WERI-Rb-1 (cell line): ENCODE data around the gene UNC5C.

ENCODE experiments used
- DNase-seq: peaks from one replicate; pipeline ENCODE4 v3.0.0-alpha.2; 2020
- H3K27ac ChIP-seq: fragments of 250-450 bp; sonication (Bioruptor Pico); 2 replicates; pipeline ENCODE4 v1.5.1; 2020; ENCODE audit warnings: mild to moderate bottlenecking, moderate library complexity
- H3K27me3 ChIP-seq: fragments of 250-450 bp; sonication (Bioruptor Pico); 2 replicates; pipeline ENCODE4 v1.5.1; 2021; ENCODE audit warnings: mild to moderate bottlenecking, low read depth, moderate library complexity; ENCODE audit not compliant: insufficient read depth, severe bottlenecking
- H3K36me3 ChIP-seq: fragments of 250-450 bp; sonication (Bioruptor Pico); 2 replicates; pipeline ENCODE4 v1.5.1; 2020; ENCODE audit warnings: mild to moderate bottlenecking, moderate library complexity
- H3K4me3 ChIP-seq: 2 replicates; pipeline ENCODE4 v1.5.1; 2011; ENCODE audit warnings: low read depth, mild to moderate bottlenecking, control low read depth, low read length
- H3K9me3 ChIP-seq: fragments of 250-450 bp; sonication (Bioruptor Pico); 2 replicates; pipeline ENCODE4 v1.5.1; 2021; ENCODE audit warnings: mild to moderate bottlenecking, moderate library complexity; ENCODE audit not compliant: severe bottlenecking
- TF ChIP-seq, protein P1 (sequence below): IDR thresholded peaks from 2 replicates; pipeline ENCODE4 v1.5.1; 2011; ENCODE audit warnings: low read depth, mild to moderate bottlenecking, control low read depth, inconsistent platforms, low read length

Gene UNC5C

DNA sequence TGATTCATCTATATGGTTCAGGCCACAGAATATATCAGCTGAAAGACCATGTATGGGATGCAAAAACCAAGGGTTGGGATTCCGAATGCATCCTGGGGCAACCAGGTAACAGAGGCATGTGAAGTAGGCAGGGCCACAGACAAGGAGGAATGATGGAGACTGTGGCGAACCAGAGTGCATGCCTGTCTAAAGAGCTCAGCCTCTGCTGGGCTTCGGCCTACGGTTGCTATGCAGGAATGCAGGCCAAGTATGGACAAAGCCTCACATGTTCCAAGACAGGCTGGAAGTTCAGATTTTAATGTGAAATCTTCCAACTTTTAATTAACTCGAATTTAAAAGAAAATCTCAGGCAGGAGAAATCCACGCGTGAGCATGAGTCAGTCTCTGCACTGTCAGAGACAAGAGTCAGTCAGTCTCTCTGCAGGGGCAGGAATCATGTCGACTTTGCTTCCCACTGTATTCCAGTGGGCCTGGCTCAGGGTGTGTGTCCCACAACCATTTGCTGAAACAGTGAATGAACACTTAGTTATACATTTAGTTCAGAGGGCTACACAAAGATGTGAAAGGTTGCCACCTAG is 344.4 kb downstream of the UNC5C start:
- no peaks in the 10 kb centered on the region for H3K36me3 ChIP-seq
- no peak for DNase-seq
- no peak overlapping the region for H3K4me3 ChIP-seq
- H3K27me3 ChIP-seq, result no peaks in the 10 kb centered on the region
- H3K27ac ChIP-seq, result no peak overlapping the region
- TF ChIP-seq, protein P1, sequence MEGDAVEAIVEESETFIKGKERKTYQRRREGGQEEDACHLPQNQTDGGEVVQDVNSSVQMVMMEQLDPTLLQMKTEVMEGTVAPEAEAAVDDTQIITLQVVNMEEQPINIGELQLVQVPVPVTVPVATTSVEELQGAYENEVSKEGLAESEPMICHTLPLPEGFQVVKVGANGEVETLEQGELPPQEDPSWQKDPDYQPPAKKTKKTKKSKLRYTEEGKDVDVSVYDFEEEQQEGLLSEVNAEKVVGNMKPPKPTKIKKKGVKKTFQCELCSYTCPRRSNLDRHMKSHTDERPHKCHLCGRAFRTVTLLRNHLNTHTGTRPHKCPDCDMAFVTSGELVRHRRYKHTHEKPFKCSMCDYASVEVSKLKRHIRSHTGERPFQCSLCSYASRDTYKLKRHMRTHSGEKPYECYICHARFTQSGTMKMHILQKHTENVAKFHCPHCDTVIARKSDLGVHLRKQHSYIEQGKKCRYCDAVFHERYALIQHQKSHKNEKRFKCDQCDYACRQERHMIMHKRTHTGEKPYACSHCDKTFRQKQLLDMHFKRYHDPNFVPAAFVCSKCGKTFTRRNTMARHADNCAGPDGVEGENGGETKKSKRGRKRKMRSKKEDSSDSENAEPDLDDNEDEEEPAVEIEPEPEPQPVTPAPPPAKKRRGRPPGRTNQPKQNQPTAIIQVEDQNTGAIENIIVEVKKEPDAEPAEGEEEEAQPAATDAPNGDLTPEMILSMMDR, result no peak
- no peaks in the 10 kb centered on the region for H3K9me3 ChIP-seq

DNA sequence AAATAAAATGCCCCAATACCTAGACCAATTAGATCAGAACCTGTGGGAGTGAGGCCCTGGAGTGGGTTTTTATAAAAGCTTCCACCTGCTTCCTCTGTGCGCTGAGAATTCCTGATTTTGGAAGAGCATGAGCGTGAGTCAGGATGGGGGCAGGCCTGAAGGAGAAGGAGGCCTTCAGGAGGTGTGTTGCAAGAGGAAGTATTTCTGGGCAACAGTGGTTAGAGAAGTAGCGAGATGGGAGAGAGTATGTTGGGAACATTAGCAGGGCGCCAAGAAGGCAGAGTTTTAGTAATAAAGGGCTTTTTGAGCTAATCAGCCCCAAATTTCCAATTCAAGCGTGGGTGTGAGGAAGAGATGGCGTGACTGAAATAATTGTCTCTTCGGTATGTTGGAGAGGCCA is 349.8 kb downstream of the UNC5C start:
- H3K36me3 ChIP-seq, result no peaks in the 10 kb centered on the region
- H3K4me3 ChIP-seq, result no peak overlapping the region
- no peak for DNase-seq
- H3K27me3 ChIP-seq, result no peaks in the 10 kb centered on the region
- H3K9me3 ChIP-seq, result no peaks in the 10 kb centered on the region
- no peak overlapping the region for H3K27ac ChIP-seq
- TF ChIP-seq, protein P1, result no peak

DNA sequence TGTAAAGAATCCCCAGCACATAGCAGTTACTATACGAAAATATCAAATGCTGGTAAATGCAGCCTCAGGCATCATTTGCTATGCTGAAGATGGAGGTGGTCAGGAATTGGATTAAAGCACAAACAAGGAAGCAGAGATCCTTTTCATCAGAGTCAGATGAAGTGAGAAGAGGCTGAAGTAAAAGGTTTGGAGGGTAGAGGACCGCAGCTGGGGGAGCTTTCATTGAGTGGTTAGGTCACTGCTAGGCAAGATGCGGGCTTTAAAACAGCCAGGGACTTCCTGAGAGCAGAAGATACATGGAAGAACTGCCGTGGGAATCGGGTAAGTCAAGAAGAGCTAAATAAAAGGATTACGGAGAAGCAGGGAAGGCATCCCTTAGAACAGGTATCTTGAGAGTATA is 351.4 kb downstream of the UNC5C start:
- TF ChIP-seq, protein P1, result no peak
- Histone ChIP-seq H3K36me3 (no peaks in the 10 kb centered on the region), H3K4me3 (no peak overlapping the region), H3K27ac (no peak overlapping the region), H3K27me3 (no peaks in the 10 kb centered on the region), H3K9me3 (no peaks in the 10 kb centered on the region)
- DNase-seq, result no peak

DNA sequence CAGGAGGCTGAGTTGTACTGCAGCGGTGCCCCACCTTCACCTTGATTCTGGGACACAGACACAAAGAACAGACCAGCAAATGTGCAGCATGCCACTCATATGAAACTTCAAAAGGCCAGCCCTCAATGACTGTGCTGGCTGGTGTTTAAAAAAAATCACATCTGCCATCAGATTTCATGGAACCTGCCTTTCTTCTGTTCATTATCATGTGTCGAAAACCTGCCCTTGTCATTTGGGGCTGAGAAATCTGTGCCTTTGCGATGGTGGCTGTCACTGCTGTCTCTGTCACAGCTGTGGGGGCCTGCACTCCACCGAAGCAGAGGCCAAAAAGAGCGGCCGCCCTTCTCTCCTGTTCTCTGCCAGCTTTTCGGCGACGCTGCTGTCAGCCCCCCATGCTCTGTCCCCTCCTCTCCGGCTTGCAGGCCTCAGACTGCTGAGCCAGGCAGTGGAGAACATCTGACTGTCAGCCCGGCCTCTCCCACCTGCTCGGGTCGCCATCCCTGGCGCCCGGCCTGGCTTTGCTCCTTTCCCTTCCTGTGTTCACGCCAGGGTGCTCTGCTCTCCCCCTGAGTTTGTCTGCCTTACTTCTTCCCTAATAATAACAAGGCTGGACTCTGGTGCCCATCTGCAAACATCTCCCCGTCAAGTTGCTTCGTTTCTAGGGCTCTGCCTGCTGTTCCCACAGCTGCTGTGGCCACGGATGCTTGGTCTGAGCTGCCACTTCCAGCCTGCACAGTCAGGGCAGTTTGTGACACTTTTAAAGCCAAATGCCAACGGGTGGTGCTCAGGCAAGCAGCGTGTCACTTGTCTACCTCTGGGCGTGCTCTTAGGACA is 355.2 kb downstream of the UNC5C start:
- Histone ChIP-seq H3K9me3 (no peaks in the 10 kb centered on the region), H3K27ac (no peak overlapping the region), H3K27me3 (no peaks in the 10 kb centered on the region), H3K36me3 (no peaks in the 10 kb centered on the region), H3K4me3 (no peak overlapping the region)
- no peak for DNase-seq
- TF ChIP-seq, protein P1, result no peak

DNA sequence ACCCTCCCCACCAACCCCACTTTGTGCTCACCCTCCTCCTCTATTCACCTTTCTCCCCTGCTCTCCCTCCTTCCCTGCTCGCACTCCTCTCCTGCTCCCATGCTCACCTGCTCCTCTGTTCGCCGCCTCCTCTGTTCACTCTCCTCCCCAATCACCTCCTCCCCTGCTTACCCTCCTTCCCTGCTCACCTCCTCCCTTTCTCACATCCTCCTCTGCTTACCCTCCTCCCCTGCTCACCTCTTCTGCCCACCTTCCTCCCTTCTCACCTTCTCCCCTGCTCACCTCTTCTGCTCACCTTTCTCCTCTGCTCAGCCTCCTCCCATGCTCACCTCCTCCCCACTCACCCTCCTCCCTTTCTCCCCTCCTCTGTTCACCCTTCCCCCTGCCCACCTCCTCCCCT is 357.2 kb downstream of the UNC5C start:
- Histone ChIP-seq H3K9me3 (no peaks in the 10 kb centered on the region), H3K27ac (no peak overlapping the region), H3K27me3 (no peaks in the 10 kb centered on the region), H3K36me3 (no peaks in the 10 kb centered on the region), H3K4me3 (no peak overlapping the region)
- TF ChIP-seq, protein P1, result no peak
- DNase-seq, result no peak
